Activated T-cell treated with anti-CD3 and anti-CD28 coated beads for 48 hours (primary cell): ENCODE data around the gene IFT74.
A peak's percentile ranks its signal among the peaks of the same experiment; 100 is the strongest.

Source experiments
- DNase-seq: peaks from one replicate; pipeline ENCODE4 v3.0.0-alpha.2; 2020; ENCODE audit warnings: low read depth

IFT74 gene

GRCh38 chr9:26974927-26975326 lies 18.7 kb downstream of the IFT74 start:
- DNase-seq: no peak

- no peak for DNase-seq
Observed at GRCh38 chr9:26975728-26976707, 19.8 kb downstream of the IFT74 start.

GRCh38 chr9:26983340-26983739 lies 27.1 kb downstream of the IFT74 start:
- no peak for DNase-seq

GRCh38 chr9:26995810-26996209 lies 39.6 kb downstream of the IFT74 start:
- no peak for DNase-seq

- no peak for DNase-seq
Observed at GRCh38 chr9:27003426-27004077, 47.3 kb downstream of the IFT74 start.

- no peak for DNase-seq
Observed at GRCh38 chr9:27005491-27005890, 49.3 kb downstream of the IFT74 start, which contains the start of gene LRRC19. TSS of gene LRRC19 (minus strand) at chr9:27005672. CDS start at chr9:26999694, 5,978 bp downstream.

GRCh38 chr9:27019589-27019988 lies 63.4 kb downstream of the IFT74 start:
- DNase-seq: no peak

GRCh38 chr9:27022920-27023319 lies 66.7 kb downstream of the IFT74 start:
- DNase-seq: no peak

GRCh38 chr9:27029186-27029585 lies 73.0 kb downstream of the IFT74 start:
- no peak for DNase-seq

- peak; percentile 25 for DNase-seq
Observed at GRCh38 chr9:27033815-27034403, 77.7 kb downstream of the IFT74 start.

- DNase-seq: no peak
Observed at GRCh38 chr9:27037499-27037898, 81.3 kb downstream of the IFT74 start.

GRCh38 chr9:27041746-27042145 lies 85.5 kb downstream of the IFT74 start:
- no peak for DNase-seq

- no peak for DNase-seq
Observed at GRCh38 chr9:27042476-27042875, 86.3 kb downstream of the IFT74 start.

- DNase-seq: no peak
Observed at GRCh38 chr9:27043176-27043575, 87.0 kb downstream of the IFT74 start.

GRCh38 chr9:27047136-27047535 lies 90.9 kb downstream of the IFT74 start:
- DNase-seq: no peak

- no peak for DNase-seq
Observed at GRCh38 chr9:27053369-27054022, 97.3 kb downstream of the IFT74 start.

- no peak for DNase-seq
Observed at GRCh38 chr9:27054125-27054524, 97.9 kb downstream of the IFT74 start.

- DNase-seq: no peak
Observed at GRCh38 chr9:27054841-27055240, 98.6 kb downstream of the IFT74 start.

GRCh38 chr9:27059412-27059811 lies 103.2 kb downstream of the IFT74 start:
- DNase-seq: no peak

- no peak for DNase-seq
Observed at GRCh38 chr9:27059907-27060306, 103.7 kb downstream of the IFT74 start.

- DNase-seq: no peak
Observed at GRCh38 chr9:27065288-27065687, 109.1 kb downstream of the IFT74 start.
